Uterus (tissue), 4 donors: ENCODE results near the gene TTI1. TPM values are rescaled to one million over a fixed set of nuclear protein-coding genes. Genes with fewer than 3 reads are reported as not detected.

Experiments used
- DNase-seq, 2 donors: peaks; one replicate each; pipeline ENCODE4 v3.0.0-alpha.2; 2019 to 2020
- H3K27ac ChIP-seq, 2 donors: fragments of 200-600 bp; sonication (generic); 1 replicate in 1 of 2; 2 replicates in 1 of 2; pipeline ENCODE4 v1.5.1; 2016 to 2018
- H3K27me3 ChIP-seq, 2 donors: fragments of 200-600 bp; sonication (generic); one replicate each; pipeline ENCODE4 v1.5.1; 2018 to 2019; ENCODE audit warnings: control low read depth in 1 of 2
- H3K36me3 ChIP-seq, 2 donors: fragments of 200-600 bp; sonication (generic); one replicate each; pipeline ENCODE4 v1.5.1; 2019; ENCODE audit warnings: control low read depth in 1 of 2
- H3K4me1 ChIP-seq, 2 donors: fragments of 200-600 bp; sonication (generic); one replicate each; pipeline ENCODE4 v1.5.1; 2018 to 2019; ENCODE audit warnings: control low read depth in 1 of 2
- H3K4me3 ChIP-seq, 2 donors: fragments of 200-600 bp; sonication (generic); 1 replicate in 1 of 2; 2 replicates in 1 of 2; pipeline ENCODE4 v1.5.1; 2018 to 2019; ENCODE audit warnings: mild to moderate bottlenecking in 1 of 2
- H3K9me3 ChIP-seq, 2 donors: fragments of 200-600 bp; sonication (generic); one replicate each; pipeline ENCODE4 v1.5.1; 2019; ENCODE audit warnings: control low read depth in 1 of 2
- CTCF ChIP-seq, 4 experiments: fragments of 200-600 bp in 2 of 4; fragments of 450-650 bp in 2 of 4; sonication (generic) in 2 of 4; IDR thresholded peaks; one replicate each; pipeline ENCODE4 v1.5.1; 2016 to 2019; ENCODE audit warnings: antibody characterized with exemption in 4 of 4, mild to moderate bottlenecking in 2 of 4, moderate library complexity in 1 of 4
- POLR2A ChIP-seq, 2 donors: fragments of 450-650 bp; IDR thresholded peaks; one replicate each; pipeline ENCODE4 v1.6.1; 2016; ENCODE audit warnings: antibody characterized with exemption in 2 of 2, mild to moderate bottlenecking in 1 of 2, moderate library complexity in 1 of 2
- intact Hi-C: fragments of 100-400 bp; cut with DNase I; formaldehyde crosslinking; loops from one replicate; pipeline ENCODE4 v1.15.1; 2023; ENCODE audit warnings: low total_unique reads
- total RNA-seq, 4 donors: library from RNA; depleted of rRNA in 3 of 4; stranded (reverse); fragments of >200 nt in 3 of 4; gene quantifications; one replicate each; pipeline versions ENCODE4 v1.1.0 to v1.2.4, GENCODE V29; 2014 to 2023
- donor health status: DM: yes; HTN: yes; CAD: no.

The TTI1 gene
- total RNA-seq, 4 donors from 2014 or later: 5.3 to 33.2 (median 24.4) TPM

- H3K27me3 ChIP-seq: no peaks in the 10 kb centered on the region
- no peak overlapping the region for H3K27ac ChIP-seq
- TF ChIP-seq CTCF (IDR thresholded peaks at IDR 0.05) (no peak), POLR2A (IDR thresholded peaks at IDR 0.05) (no peak)
- intact Hi-C loops: no loop called here
- H3K36me3 ChIP-seq: no peaks in the 10 kb centered on the region
- no peak for DNase-seq
- H3K9me3 ChIP-seq: no peaks in the 10 kb centered on the region
- no peak overlapping the region for H3K4me3 ChIP-seq
- no peaks in the 10 kb centered on the region for H3K4me1 ChIP-seq
Observed at GRCh38 chr20:38049800-38050199, 16.5 kb upstream of the TTI1 start.

GRCh38 chr20:38046572-38046971, 13.3 kb upstream of the TTI1 start:
- H3K4me1 ChIP-seq: no peaks in the 10 kb centered on the region
- no peak for DNase-seq
- H3K4me3 ChIP-seq: no peak overlapping the region
- H3K27ac ChIP-seq: no peak overlapping the region
- H3K27me3 ChIP-seq: no peaks in the 10 kb centered on the region
- no peak for TF ChIP-seq CTCF (IDR thresholded peaks at IDR 0.05)
- no peak for TF ChIP-seq POLR2A (IDR thresholded peaks at IDR 0.05)
- no peaks in the 10 kb centered on the region for H3K36me3 ChIP-seq
- no peaks in the 10 kb centered on the region for H3K9me3 ChIP-seq
- intact Hi-C loops: no loop called here

GRCh38 chr20:38044685-38045084, 11.4 kb upstream of the TTI1 start:
- no peak overlapping the region for H3K27ac ChIP-seq
- H3K27me3 ChIP-seq: no peaks in the 10 kb centered on the region
- no peak for TF ChIP-seq CTCF (IDR thresholded peaks at IDR 0.05)
- no peak for TF ChIP-seq POLR2A (IDR thresholded peaks at IDR 0.05)
- no peak overlapping the region for H3K4me3 ChIP-seq
- no peaks in the 10 kb centered on the region for H3K36me3 ChIP-seq
- H3K4me1 ChIP-seq: no peaks in the 10 kb centered on the region
- intact Hi-C loops: no loop called here
- H3K9me3 ChIP-seq: no peaks in the 10 kb centered on the region
- DNase-seq: no peak

GRCh38 chr20:38043512-38044300, 10.4 kb upstream of the TTI1 start:
- Histone ChIP-seq H3K4me3 (no peak overlapping the region), H3K9me3 (no peaks in the 10 kb centered on the region), H3K27ac (peak overlapping the region in 1 of 2 donors; percentile 43), H3K4me1 (no peaks in the 10 kb centered on the region), H3K27me3 (no peaks in the 10 kb centered on the region), H3K36me3 (no peaks in the 10 kb centered on the region)
- intact Hi-C loops: no loop called here
- TF ChIP-seq CTCF (IDR thresholded peaks at IDR 0.05) (no peak), POLR2A (IDR thresholded peaks at IDR 0.05) (no peak)
- DNase-seq: no peak

GRCh38 chr20:38040276-38040675, 7.0 kb upstream of the TTI1 start:
- Histone ChIP-seq H3K4me3 (no peak overlapping the region), H3K27ac (no peak overlapping the region), H3K9me3 (no peaks in the 10 kb centered on the region), H3K4me1 (peaks cover 3 to 8% of the 10 kb centered on the region in 2 donors), H3K27me3 (no peaks in the 10 kb centered on the region), H3K36me3 (no peaks in the 10 kb centered on the region)
- DNase-seq: no peak
- TF ChIP-seq POLR2A (IDR thresholded peaks at IDR 0.05) (no peak), CTCF (IDR thresholded peaks at IDR 0.05) (no peak)
- intact Hi-C loops: no loop called here
